ENCODE measurements around the gene U2AF2.
A peak's percentile ranks its signal among the peaks of the same experiment; 100 is the strongest.

U2AF2 gene

DNA sequence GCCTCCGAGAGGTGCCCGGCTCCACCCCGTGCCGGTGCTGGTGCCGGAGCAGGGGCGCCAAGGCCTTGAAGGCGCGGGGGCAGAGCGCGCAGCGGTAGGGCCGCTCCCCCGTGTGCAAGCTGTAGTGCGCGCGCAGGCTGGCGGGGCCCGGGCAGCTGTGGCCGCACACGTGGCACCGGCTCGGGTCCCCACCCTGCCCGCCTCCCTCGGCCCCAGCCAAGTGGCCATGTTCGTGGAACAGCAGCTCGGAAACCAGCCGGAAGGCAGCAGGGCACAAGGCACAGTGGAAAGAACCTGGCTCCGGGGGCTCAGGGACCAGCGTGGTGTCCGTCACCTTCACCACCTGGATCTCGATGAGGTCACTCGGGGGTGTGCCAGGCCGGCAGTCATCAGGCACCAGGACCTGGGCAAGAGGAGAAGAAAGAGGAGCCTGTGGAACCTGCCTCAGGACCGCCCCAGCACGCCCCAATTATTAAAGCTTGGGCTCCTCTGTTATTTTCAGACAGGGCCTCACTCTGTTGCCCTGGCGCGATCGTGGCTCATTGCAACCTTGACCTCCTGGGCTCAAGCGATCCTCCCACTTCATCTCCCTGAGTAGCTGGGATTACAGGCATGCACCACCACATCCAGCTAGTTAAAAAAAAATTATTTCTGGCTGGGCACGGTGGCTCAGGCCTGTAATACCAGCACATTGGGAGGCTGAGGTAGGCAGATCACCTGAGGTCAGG, 32.4 kb upstream of the U2AF2 start:
- no peak for DNase-seq

DNA sequence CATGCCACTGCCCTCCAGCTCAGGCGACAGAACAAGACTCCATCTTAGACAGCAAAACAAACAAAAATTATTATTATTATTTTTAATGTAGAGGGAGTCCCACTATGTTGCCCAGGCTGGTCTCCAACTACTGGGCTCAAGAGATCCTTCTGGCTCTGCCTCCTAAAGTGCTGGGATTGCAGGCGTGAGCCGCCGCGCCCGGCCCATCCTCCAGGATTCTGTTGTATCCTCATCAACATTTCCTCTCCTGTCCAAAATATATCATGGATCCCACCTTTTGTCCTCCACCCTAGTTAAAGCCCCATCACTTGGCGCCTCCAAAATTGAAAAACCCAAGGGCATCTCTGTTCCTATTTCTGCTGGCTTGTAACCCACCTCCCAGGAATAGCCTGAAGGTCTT, 31.7 kb upstream of the U2AF2 start:
- no peak for DNase-seq

GRCh38 chr19:55623561-55623960, 31.3 kb upstream of the U2AF2 start:
- DNase-seq, result no peak

DNA sequence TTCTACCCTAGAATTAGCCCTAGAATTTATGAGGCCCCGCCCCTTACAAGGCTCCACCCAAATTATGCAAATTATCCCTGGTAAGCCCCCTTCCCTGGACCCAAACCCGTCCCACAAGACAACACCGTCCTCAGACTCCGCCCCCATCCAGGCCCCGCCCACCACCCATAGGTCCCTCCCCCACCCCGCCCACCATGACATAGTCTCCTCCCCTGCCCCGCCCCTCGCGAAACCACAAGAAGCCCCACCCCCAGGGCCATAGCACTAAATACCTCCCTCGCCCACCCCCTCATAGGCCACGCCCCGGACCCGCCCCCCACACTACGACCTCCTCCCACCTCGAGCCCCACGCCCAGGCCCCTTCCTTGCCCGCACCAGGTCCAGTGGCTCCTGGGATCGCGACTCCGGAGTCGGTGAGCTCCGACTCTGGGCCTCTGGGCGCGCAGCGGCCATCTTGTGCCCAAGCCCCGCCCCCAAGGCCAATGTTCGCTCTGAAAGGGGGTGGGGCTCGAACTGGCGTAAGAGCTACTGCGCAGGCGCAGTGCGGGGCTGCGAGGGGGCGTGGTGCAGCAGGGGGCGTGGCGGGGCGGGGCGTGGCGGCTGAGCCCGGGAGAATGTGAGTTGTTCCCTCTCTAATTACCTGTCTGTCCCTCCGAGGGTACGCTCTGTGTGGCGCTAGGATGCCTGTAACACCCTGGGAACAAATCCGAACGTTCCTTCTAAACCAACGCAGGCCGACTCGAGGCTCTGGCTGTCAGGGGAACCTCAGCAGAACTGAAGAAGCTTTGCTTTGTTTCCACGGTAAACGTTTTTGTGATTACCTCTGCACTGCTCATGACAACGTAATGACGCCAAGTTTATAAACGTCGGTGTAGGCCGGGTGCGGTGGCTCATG, 30.5 kb upstream of the U2AF2 start, which contains the start of gene ZNF784:
Gene ZNF784 (minus strand): TSS at position 458 of the 895 bp plus-strand sequence. CDS start 5 bp downstream, at position 453.
- peak; percentile 95 for DNase-seq

DNA sequence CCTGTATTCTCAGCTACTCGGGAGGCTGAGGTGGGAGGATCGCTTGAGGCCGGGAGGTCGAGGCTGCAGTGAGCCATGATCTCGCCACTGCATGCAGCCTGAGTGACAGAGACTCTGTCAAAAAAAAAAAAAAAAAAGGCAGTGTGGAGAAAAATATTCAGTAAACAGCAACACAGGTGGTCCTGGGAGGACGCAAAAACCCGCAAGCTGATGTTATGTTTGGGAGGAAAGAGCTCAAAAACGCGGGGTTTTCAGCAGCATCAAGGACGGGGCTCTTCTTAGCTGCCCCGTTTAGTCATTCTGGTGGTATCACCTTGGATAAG, 29.9 kb upstream of the U2AF2 start:
- no peak for DNase-seq

DNA sequence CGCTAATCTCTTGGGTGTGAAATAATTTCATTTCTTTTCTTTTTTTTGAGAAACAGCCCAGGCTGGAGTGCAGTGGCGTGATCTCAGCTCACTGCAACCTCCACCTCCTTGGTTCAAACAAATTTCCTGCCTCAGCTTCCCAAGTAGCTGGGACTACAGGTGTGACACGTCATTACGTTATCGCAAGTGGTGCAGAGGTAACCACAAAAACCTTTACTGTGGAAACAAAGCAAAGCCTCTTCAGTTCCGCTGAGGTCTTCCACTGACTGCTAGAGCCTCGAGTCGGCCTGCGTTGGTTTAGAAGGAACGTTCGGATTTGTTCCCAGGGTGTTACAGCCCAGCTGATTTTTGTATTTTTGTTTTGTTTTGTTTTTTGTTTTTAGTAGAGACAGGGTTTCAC, 28.5 kb upstream of the U2AF2 start:
- DNase-seq, result peak; percentile 69

- DNase-seq, result peak; percentile 92
Measured at GRCh38 chr19:55632463-55632834, 22.4 kb upstream of the U2AF2 start.

DNA sequence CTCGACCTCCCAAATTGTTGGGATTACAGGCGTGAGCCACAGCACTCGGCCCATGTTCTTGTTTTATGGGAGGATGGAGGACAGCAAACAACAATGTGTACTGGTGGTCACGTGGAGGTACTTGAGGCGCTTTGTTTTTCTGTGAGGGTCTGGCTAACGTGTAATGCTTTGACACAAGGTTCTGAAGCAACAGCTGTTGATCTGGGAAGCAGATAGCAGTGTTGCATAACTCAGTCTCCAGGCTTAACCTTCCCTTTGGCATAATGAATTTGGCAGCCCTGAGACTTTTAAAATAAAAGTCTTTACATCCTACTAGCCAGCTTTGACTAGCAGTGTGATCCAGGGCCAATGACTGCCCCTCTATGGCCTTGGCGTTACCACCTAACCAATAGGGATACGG, 21.0 kb upstream of the U2AF2 start:
- DNase-seq, result no peak

- DNase-seq, result no peak
Measured at GRCh38 chr19:55635334-55635717, 19.5 kb upstream of the U2AF2 start.

- DNase-seq, result no peak
Measured at GRCh38 chr19:55635856-55636440, 18.9 kb upstream of the U2AF2 start.

DNA sequence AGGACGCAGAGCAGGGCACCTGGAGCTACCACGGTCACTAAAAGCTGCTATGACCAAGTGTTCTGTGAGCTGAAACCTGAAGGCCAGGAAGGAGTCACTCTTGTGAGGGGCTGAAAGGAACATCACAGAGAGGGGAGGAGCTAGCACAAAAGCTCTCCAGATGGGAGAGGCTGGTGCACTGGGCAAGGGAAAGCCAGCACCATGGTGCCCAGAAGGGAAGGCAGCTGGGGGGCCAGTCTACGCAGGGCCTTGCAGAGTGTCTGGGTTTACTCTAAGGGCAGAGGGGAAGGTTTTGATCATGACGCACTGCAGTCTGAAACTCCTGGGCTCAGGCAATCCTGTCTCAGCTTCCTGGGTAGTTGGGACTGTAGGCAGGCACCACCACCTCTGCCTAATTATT, 18.1 kb upstream of the U2AF2 start:
- no peak for DNase-seq

- DNase-seq, result no peak
Measured at GRCh38 chr19:55637534-55637933, 17.3 kb upstream of the U2AF2 start.

DNA sequence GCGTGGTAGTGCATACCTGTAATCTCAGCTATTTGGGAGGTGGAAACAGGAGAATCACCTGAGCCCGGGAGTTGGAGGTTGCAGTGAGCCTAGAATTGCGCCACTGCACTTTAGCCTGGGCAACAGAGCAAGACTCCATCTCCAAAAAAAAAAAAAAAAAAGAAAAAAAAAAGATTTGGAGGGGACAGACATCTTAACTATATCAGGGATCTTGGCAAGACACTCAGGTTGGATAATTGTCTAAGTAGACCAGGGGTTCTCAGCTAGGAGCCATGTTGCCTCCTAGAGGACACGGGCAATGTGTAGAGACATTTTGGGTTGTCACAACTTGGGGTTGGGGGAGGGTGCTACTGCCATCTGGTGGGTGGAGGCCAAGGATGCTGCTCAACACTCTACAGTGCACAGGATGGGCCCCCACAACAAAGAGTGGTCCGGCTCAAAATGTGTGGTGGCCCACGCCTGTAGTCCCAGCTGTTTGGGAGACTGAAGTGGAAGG, 15.9 kb upstream of the U2AF2 start:
- peak; percentile 75 for DNase-seq

GRCh38 chr19:55640043-55640576, 14.7 kb upstream of the U2AF2 start:
- peak; percentile 79 for DNase-seq

DNA sequence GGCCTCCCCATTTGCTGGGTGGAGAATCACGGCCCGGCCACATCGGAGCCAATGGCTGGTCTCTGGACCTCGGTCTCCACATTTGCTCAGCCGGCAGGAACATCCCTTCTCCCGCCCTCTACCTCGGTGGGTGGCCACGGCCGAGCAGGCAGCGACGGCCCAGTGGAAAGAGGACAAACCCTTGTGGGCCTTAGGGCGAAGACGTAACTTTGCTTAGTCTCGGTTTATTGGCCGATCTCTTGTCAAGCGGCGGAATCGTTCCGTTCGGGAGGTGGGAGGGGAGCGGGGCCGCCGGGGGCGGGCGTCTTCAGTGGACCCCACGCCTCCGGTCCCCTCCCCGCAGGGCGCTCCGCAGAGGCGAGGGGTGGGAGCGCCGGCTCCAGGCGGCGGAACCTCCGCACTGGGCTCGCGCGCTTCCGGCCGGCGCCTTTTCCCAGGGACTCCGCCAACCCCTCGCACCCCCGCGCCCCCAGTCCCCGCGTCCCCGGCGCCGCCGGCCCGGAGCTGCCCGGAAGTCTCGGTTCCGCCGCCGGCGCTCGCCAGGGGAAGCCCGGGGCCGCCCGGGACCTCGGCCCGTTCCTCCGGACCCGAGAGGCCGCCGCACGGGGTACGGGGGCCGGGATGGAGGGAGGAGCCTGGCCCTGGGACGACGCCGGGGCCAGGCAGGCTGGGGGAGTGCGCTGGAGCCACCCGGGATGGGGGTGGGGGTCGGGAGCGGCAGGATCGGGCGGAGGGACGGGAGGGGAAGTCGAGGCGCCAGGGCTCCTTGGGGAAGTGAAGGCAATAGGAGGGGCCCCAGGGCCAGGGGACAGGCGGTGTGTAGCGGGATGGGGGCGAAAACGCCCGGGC, 14.0 kb upstream of the U2AF2 start, which contains the start of gene ZNF580:
Gene ZNF580 (plus strand): TSS at position 426 of the 849 bp plus-strand sequence. CDS start 1,507 bp downstream, outside the sequence.
- peak; percentile 82 for DNase-seq

GRCh38 chr19:55641426-55642152, 13.2 kb upstream of the U2AF2 start:
- DNase-seq, result peak; percentile 60

- peak; percentile 64 for DNase-seq
Measured at GRCh38 chr19:55642153-55643002, 12.5 kb upstream of the U2AF2 start.

DNA sequence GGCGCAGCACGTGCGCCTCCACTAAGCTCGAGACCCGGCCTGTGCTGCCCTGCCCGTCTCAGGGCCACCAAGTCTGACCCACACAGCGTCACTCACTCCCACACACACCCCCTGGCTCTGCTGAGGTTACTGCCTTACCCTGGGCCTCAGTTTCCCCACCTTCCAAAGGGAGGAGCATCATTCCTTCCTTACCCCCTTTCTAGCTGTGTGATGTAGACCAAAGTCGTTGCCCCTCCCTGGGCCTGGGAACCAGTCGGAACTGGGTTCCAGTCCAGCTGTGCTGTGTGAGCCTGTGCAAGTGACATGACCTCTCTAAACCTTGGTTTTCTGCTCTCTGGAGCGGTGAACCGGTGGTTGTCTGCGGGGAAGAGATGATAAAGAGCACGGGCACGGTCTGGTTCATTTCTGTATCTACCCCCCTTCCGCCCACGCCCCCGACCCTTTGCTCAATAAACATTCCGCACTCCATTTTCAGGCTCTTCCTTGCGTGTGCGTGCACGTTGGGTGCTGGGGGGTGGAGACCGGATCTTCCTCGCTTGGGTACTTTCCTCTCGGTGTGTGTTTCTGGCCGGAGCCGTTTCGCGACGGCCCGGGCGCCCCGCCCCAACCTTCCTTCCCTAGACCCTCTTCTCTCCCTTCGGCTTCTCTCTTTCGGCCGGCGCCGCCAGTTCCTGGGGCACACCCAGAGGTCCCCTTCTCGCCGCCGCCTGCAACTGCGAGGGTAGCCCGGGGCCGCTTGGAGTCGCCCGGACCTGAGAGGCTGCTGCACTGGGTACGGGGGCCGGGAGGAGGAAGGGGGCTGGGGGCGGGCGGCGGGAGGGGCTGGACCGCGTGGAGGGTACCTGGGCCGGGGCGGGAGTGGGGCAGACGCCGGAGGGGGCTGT, 11.6 kb upstream of the U2AF2 start, which contains the start of gene ZNF581:
Gene ZNF581 (plus strand): TSS at position 647 of the 884 bp plus-strand sequence. CDS start 923 bp downstream, outside the sequence.
- DNase-seq, result peak; percentile 89

GRCh38 chr19:55643887-55644176, 11.0 kb upstream of the U2AF2 start:
- DNase-seq, result no peak

Measured in stimulated activated CD4-positive, alpha-beta T cell treated with anti-CD3 and anti-CD28 coated beads, Interleukin-15, amount 100 ng/mL, for 24 hours (primary cell).